HepG2 (cell line): ENCODE data around the gene IFNK. TPM values are rescaled to one million over a fixed set of nuclear protein-coding genes. Genes with fewer than 3 reads are reported as not detected.

ENCODE experiments used
- ATAC-seq: fragments of 200-7000 bp; cut with Tn5 transposase; 3 replicates; pipeline ENCODE4 v1.9.1; 2020; ENCODE audit warnings: mild to moderate bottlenecking, moderate library complexity
- BruUV-seq: library from RNA; stranded (reverse); fragments of 400-500 nt; replicated peaks from 2 replicates; lab custom pipeline; 2021; lab: Mats Ljungman, UMichigan
- CTCF ChIA-PET: fragments of 300-600 bp; formaldehyde crosslinking; extraction: SDS; loops from one replicate; lab custom pipeline; 2021; ENCODE audit warnings: low total read pairs, inconsistent platforms, low intra/inter-chr PET ratio; lab: Yijun Ruan, JAX
- POLR2A ChIA-PET: fragments of 350-600 bp; sonication (Branson Sonifier 250); formaldehyde crosslinking; loops from one replicate; lab custom pipeline; 2020; ENCODE audit warnings: antibody characterized with exemption, inconsistent platforms; lab: Yijun Ruan, JAX
- DNase-seq: peaks from one replicate; pipeline ENCODE4 v3.0.0-alpha.2; 2015; ENCODE audit warnings: low spot score
- FAIRE-seq: peaks from 3 replicates; lab custom pipeline; 2011; peaks lifted over from hg19 to GRCh38; lab: Jason Lieb, UNC
- H2AFZ ChIP-seq: one replicate; pipeline ENCODE4 v1.6.1; 2011; ENCODE audit warnings: low read length, inconsistent platforms
- H3K27ac ChIP-seq: fragments of 300-600 bp; 3 replicates; pipeline ENCODE4 v1.8.0; 2011; ENCODE audit warnings: mixed run types, mild to moderate bottlenecking, mixed read lengths, low read length, inconsistent platforms; ENCODE audit not compliant: insufficient read depth; ENCODE audit errors: extremely low read length
- H3K27me3 ChIP-seq, 2 experiments: fragments of 200-600 bp in 1 of 2; 2 replicates in 1 of 2; 3 replicates in 1 of 2; pipeline versions ENCODE4 v1.6.0 to v1.8.0; 2011; ENCODE audit warnings: low read length in 2 of 2, mild to moderate bottlenecking in 2 of 2, moderate library complexity in 2 of 2, inconsistent platforms in 1 of 2; ENCODE audit not compliant: insufficient read depth in 2 of 2, control insufficient read depth in 1 of 2
- H3K36me3 ChIP-seq, 2 experiments: fragments of 200-600 bp in 1 of 2; replicated peaks in 1 of 2; 2 replicates in 1 of 2; 3 replicates in 1 of 2; pipeline versions ENCODE4 v1.5.1 to v1.8.0; 2011; ENCODE audit warnings: low read length in 2 of 2, inconsistent platforms in 1 of 2; ENCODE audit not compliant: insufficient read depth in 2 of 2, control insufficient read depth in 1 of 2
- H3K4me1 ChIP-seq: 2 replicates; pipeline ENCODE4 v1.5.1; 2012; ENCODE audit warnings: low read length, inconsistent platforms; ENCODE audit not compliant: insufficient read depth
- H3K4me2 ChIP-seq: 2 replicates; pipeline ENCODE4 v1.6.0; 2011; ENCODE audit warnings: low read depth, low read length, inconsistent platforms
- H3K4me3 ChIP-seq, 3 experiments: fragments of 200-600 bp in 1 of 3; sonication (generic), shearing (Covaris generic) in 1 of 3; replicated peaks in 1 of 3; 2 replicates each; pipeline ENCODE4 v1.5.1; 2011 to 2016; ENCODE audit warnings: low read length in 3 of 3, inconsistent platforms in 2 of 3, low read depth in 2 of 3, mild to moderate bottlenecking in 2 of 3, control low read depth in 1 of 3, mixed read lengths in 1 of 3; ENCODE audit not compliant: insufficient read depth in 1 of 3
- H3K79me2 ChIP-seq: one replicate; pipeline ENCODE4 v1.6.1; 2011; ENCODE audit warnings: low read length, inconsistent platforms; ENCODE audit not compliant: insufficient read depth
- H3K9ac ChIP-seq: 2 replicates; pipeline ENCODE4 v1.6.0; 2011; ENCODE audit warnings: mild to moderate bottlenecking, low read depth, low read length, inconsistent platforms; ENCODE audit not compliant: insufficient read depth
- H3K9me3 ChIP-seq: 2 replicates; pipeline ENCODE4 v1.5.1; 2012; ENCODE audit warnings: mild to moderate bottlenecking, low read length
- H4K20me1 ChIP-seq: 2 replicates; pipeline ENCODE4 v1.6.0; 2011; ENCODE audit warnings: inconsistent platforms, mild to moderate bottlenecking, low read length, moderate library complexity; ENCODE audit not compliant: insufficient read depth
- CHD2 ChIP-seq: IDR thresholded peaks from 2 replicates; pipeline ENCODE4 v1.6.1; 2011; ENCODE audit warnings: low read depth, low read length, improper control_type of control experiment
- EZH2 ChIP-seq: conservative IDR thresholded peaks from 2 replicates; pipeline ENCODE4 v1.6.1; 2012; ENCODE audit warnings: mild to moderate bottlenecking, low read depth, low read length, moderate library complexity
- WGBS: methylation state at CpG from one replicate; pipeline ENCODE4 v1.1.6; 2017; ENCODE audit warnings: low lambda C conversion rate; 5-methylcytosine and 5-hydroxymethylcytosine counted together
- in situ Hi-C: cut with HindIII; loops from 2 replicates; pipeline ENCODE4 v1.10.0; 2017; ENCODE audit warnings: low pct_unique_long_range_greater_than_20kb; ENCODE audit not compliant: extremely low pct_ligation_motif_present
- intact Hi-C: fragments of 100-400 bp; cut with micrococcal nuclease; formaldehyde crosslinking; loops from one replicate; pipeline ENCODE4 v1.10.0; 2022; ENCODE audit not compliant: unreplicated experiment
- polyA plus RNA-seq, 8 experiments: library from polyadenylated mRNA; depleted of rRNA in 3 of 8; stranded (reverse) in 7 of 8; unstranded in 1 of 8; fragments of >200 nt; fragmentation: Illumina TruSeq in 4 of 8; extraction: Trizol in 4 of 8; gene quantifications; 2 replicates each; pipeline versions ENCODE4 v1.2.1 to v1.2.3, GENCODE V29; 2011 to 2016; ENCODE audit warnings: low read depth in 4 of 8, missing spikeins in 1 of 8, mixed read lengths in 1 of 8; ENCODE audit not compliant: insufficient read depth in 1 of 8
- total RNA-seq, 5 experiments: library from RNA; depleted of rRNA; stranded (reverse); fragments of >200 nt; fragmentation: Illumina TruSeq; extraction: Trizol; gene quantifications; 2 replicates each; pipeline ENCODE4 v1.2.3, GENCODE V29; 2016; ENCODE audit warnings: low read depth in 1 of 5
- TF ChIP-seq, protein P1 (sequence below): sonication (generic); formaldehyde crosslinking; conservative IDR thresholded peaks from 2 replicates; pipeline ENCODE4 v1.8.0; 2022; ENCODE audit warnings: missing genetic modification reagents
- TF ChIP-seq, protein P2 (sequence below): sonication (generic); formaldehyde crosslinking; IDR thresholded peaks from 2 replicates; pipeline ENCODE4 v1.5.0; 2020; ENCODE audit warnings: missing genetic modification reagents
- TF ChIP-seq, protein P3 (sequence below), 2 experiments: sonication (generic) in 1 of 2; formaldehyde crosslinking in 1 of 2; IDR thresholded peaks; 2 replicates each; pipeline versions ENCODE4 v1.6.1 to v1.9.0; 2014 to 2022; ENCODE audit warnings: antibody characterized with exemption in 1 of 2, borderline replicate concordance in 1 of 2, inconsistent platforms in 1 of 2, low read depth in 1 of 2, missing genetic modification reagents in 1 of 2

The IFNK gene
- total and polyA plus RNA-seq, 2 of the 13 experiments (the other 11 are each of a cell fraction or from before 2014, with no cell fraction given): not detected

DNA sequence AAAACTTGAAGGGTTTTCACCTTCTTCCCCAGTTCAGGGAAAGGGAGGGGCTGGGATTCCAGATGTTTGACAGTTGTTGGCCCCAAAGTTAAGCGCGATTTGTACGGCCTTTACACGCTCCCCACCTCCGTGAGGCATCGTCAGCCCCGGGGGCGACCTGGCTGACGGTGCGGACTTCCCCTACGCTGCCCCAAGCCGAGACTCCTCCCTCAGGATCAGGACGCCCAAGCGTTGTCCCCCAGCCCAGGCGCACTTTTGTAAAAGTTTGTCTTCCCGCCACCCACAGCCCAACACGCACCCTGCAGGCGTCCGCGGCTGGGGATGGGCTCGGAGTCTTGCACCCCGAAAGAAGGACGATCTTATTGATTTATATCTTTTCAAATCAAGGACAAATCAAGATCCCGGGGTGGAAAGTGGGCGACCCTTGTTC lies 4.8 kb downstream of the IFNK start:
- H3K9me3 ChIP-seq: no peaks in the 10 kb centered on the region
- peaks cover 7 to 26% of the 10 kb centered on the region in 2 experiments; a peak in 3 of 5 replicates for H3K27me3 ChIP-seq
- no peaks in the 10 kb centered on the region for H4K20me1 ChIP-seq
- POLR2A ChIA-PET: no interaction called here
- H3K36me3 ChIP-seq: no peaks in the 10 kb centered on the region
- intact Hi-C loops (loop anchor here (1.0 kb wide), 1 partner anchor 196 kb away; no protein-coding TSS in a partner anchor), in situ Hi-C loops (loop anchor here (5.0 kb wide), 1 partner anchor 197 kb away; no protein-coding TSS in a partner anchor)
- BruUV-seq: no TSS peak
- no peaks in the 10 kb centered on the region for H3K79me2 ChIP-seq
- H3K4me1 ChIP-seq: peaks cover 9% of the 10 kb centered on the region
- H3K27ac ChIP-seq: no peak overlapping the region
- TF ChIP-seq, protein P1, sequence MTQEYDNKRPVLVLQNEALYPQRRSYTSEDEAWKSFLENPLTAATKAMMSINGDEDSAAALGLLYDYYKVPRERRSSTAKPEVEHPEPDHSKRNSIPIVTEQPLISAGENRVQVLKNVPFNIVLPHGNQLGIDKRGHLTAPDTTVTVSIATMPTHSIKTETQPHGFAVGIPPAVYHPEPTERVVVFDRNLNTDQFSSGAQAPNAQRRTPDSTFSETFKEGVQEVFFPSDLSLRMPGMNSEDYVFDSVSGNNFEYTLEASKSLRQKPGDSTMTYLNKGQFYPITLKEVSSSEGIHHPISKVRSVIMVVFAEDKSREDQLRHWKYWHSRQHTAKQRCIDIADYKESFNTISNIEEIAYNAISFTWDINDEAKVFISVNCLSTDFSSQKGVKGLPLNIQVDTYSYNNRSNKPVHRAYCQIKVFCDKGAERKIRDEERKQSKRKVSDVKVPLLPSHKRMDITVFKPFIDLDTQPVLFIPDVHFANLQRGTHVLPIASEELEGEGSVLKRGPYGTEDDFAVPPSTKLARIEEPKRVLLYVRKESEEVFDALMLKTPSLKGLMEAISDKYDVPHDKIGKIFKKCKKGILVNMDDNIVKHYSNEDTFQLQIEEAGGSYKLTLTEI (CRISPR knock-in tag): no peak
- TF ChIP-seq CHD2 (no peak), EZH2 (peak; percentile 71; the same call in 1 of the 2 replicates)
- TF ChIP-seq, protein P2, sequence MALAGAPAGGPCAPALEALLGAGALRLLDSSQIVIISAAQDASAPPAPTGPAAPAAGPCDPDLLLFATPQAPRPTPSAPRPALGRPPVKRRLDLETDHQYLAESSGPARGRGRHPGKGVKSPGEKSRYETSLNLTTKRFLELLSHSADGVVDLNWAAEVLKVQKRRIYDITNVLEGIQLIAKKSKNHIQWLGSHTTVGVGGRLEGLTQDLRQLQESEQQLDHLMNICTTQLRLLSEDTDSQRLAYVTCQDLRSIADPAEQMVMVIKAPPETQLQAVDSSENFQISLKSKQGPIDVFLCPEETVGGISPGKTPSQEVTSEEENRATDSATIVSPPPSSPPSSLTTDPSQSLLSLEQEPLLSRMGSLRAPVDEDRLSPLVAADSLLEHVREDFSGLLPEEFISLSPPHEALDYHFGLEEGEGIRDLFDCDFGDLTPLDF: no peak
- TF ChIP-seq, protein P3, sequence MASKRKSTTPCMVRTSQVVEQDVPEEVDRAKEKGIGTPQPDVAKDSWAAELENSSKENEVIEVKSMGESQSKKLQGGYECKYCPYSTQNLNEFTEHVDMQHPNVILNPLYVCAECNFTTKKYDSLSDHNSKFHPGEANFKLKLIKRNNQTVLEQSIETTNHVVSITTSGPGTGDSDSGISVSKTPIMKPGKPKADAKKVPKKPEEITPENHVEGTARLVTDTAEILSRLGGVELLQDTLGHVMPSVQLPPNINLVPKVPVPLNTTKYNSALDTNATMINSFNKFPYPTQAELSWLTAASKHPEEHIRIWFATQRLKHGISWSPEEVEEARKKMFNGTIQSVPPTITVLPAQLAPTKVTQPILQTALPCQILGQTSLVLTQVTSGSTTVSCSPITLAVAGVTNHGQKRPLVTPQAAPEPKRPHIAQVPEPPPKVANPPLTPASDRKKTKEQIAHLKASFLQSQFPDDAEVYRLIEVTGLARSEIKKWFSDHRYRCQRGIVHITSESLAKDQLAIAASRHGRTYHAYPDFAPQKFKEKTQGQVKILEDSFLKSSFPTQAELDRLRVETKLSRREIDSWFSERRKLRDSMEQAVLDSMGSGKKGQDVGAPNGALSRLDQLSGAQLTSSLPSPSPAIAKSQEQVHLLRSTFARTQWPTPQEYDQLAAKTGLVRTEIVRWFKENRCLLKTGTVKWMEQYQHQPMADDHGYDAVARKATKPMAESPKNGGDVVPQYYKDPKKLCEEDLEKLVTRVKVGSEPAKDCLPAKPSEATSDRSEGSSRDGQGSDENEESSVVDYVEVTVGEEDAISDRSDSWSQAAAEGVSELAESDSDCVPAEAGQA (IDR thresholded peaks at IDR 0.05; ENCODE audit: low read depth): no peak
- TF ChIP-seq, protein P3 (CRISPR knock-in tag; IDR thresholded peaks at IDR 0.05; ENCODE audit: borderline replicate concordance): no peak
- peak overlapping the region; percentile 88 for H3K4me2 ChIP-seq
- peak overlapping the region; percentile 61 to 75 (median 61); a peak in 5 of 6 replicates for H3K4me3 ChIP-seq
- WGBS: 23% methylated on average over 16 of the region's 25 CpGs
- DNase-seq (no peak), FAIRE-seq (no peak), ATAC-seq (peak; percentile 68)
- H2AFZ ChIP-seq: no peak overlapping the region
- CTCF ChIA-PET: interaction anchor here (4.8 kb wide), 1 partner anchor 196 kb away, joined by 46 read pairs; no protein-coding TSS in a partner anchor
- H3K9ac ChIP-seq: no peak overlapping the region
